Nucleus accumbens (tissue), 56 donors: Measurements from ENCODE around the gene POLR1A.
A peak's percentile ranks its signal among the peaks of the same experiment; 100 is the strongest.

Source experiments
- DNase-seq, 56 donors: peaks; one replicate each; lab custom pipeline; 2025; lab: John Stamatoyannopoulos, UW

The POLR1A gene

DNA sequence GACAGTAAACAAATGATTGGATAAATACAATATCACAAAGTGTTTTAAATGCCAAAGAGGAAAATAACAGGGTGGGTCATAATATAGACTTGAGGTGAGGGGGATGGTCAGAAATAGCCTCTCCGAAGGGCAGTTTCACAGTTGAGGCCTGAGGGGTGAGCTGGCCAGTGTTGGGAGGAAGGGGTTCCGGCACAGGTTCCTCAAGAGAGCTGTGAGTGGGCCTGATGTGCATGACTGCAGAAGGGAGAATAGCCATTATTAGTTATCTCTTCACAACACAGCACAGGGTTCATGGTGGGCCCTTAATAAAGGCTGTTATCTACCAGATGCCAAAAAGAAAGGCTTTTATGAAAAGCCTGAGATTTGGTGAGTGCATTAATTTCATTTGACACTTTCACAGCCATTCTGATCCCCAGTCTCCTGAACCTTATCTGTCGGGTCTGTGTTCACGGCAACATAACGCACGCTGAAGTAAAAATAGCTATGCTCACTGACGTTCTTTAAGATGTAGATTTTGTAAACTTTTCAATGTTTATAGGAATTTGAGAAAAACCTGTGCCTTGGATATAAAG, 39.6 kb downstream of the POLR1A start:
- no peak for DNase-seq

DNA sequence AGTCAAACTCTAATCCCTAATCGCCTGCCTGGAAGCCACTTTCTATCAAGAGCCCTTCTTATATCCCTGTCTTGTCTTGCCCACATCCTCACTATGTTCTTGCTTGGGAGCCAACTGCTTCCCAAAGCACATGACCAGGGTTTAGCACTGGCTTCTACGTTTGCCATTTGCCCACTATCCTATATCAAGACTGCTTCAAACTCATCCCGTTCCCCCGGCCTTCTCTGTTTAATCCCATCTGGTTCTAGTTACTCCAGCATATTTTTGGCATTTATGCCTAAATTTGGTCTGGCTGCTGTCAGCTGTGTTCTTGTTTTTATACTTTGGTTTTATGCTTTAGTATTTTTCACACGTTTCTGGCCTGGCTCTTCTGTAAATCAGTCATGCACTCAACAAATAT, 40.2 kb downstream of the POLR1A start:
- DNase-seq, result no peak

DNA sequence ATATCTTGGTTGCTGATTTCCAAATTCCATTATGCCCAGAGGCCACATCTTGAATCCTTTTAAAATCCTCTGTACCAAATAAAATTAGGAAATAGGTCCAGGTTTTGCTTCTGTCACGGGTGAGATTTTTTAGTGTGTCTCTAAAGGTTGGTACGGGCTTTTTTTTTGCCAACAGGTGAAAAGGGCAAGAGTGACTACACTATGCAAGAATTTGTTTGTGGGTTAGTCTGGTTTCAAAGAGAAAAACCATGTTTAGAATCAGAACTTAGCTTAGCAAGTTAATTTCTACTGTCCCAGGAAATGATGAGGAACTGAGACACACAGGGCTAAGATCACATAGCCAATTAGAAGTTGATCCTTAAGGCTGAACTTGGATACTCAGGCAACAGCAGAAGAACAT, 41.7 kb downstream of the POLR1A start:
- no peak for DNase-seq

DNA sequence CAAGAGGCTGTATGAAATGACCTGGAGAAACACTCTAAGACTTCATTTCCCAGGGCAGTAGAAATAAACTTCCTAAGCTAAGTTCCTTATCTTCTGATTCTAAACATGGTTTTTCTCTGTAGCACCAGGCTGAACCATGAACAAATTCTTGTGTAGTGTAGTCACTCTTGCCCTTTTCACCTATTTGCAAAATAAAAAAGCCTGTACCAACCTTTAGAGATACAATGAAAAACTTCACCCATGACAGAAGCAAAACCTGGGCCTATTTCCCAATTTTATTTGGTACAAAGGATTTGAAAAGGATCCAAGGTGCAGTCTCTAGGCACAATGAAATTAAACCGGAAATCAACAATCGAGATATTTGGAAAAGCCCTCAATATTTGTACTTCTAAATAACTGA, 43.6 kb downstream of the POLR1A start:
- no peak for DNase-seq

DNA sequence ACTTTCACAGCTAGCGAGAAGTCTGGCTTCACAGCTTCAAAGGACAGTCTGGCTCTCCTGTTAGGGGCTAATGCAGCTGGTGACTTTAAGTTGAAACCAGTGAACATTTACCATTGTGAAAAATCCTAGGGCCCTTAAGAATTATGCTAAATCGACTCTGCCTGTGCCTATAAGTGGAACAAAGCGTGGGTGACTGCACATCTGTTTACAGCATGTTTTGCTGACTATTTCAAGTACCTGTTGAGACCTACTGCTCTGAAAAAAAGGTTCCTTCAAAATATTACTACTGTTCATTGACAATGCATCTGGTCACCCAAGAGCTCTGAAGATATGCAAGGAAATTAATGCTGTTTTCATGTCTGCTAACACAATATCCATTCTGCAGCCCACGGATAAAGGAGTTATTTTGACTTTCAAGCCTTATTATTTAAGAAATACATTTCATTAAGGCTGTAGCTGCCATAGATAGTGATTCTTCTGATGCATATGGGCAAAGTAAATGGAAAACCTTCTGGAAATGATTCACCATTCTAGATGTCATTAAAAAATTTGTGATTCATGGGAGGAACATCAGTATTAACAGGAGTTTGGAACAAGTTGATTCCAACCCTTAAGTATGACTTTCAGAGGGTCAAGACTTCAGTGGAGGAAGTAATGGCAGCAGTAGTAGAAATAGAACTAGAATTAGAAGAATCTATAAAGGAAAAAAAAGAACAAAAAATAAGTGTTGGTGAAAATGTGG, 48.9 kb downstream of the POLR1A start:
- no peak for DNase-seq

DNA sequence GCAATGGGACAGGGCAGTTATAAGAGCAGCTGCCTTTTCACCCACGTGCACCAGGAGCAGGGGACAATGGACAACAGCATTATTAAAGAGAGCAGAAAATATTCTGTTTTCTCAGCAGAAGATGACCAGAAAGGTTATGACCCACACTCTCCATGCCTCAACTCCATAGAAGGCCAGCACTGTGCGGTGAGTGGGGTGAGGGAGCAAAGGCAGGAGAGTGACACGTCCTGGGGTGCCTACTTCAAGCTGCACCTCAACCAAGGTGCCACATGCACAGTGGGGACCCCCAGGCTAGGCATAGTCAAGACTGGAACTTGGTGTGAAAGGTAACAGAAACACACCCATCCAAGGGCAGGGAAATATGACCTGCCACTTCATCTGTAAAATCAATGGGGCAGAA, 50.4 kb downstream of the POLR1A start:
- DNase-seq, result no peak

DNA sequence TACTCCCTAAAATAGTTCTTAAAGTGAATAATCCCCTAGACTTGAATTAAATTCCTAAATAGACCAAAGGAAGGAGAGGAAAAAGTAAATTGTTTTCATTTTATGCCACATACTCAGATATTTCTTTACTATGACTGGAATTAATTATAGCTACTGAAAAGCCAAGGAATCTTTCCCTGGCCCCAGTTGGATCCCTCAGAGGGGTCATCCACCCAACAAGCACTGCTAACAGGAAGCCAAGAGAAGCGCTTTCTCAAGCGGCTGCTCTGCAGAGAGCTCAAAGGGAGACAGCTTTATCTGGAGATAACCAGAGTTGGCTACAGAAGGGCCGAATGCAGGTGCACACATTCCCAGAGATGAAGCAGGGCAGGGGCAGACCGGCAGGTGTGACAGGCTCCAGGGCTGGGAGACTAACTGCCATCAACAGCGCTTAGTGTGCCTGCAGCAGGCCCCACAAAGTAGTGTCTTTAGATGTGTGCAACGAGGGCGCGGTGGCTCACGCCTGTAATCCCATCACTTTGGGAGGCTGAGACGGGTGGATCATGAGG, 51.1 kb downstream of the POLR1A start:
- DNase-seq, result no peak

DNA sequence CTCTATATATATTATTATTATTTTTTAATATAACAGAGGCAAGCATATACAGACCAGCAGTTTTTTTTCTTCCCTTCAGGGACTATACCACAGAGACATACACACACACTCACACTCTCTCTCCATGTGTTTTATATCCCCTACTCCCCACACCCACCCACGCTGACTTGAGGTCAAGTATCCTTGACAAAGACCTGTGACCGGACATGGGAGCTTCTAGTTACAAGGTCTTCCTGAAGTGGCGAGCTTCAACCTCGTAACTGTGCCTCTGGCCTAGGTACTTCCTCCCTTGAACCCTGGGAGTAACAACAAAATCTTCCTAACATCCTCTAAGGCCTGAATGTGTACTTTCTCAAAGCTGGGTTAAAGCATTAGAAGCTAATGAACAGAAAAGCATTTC, 52.5 kb downstream of the POLR1A start:
- DNase-seq, result no peak

DNA sequence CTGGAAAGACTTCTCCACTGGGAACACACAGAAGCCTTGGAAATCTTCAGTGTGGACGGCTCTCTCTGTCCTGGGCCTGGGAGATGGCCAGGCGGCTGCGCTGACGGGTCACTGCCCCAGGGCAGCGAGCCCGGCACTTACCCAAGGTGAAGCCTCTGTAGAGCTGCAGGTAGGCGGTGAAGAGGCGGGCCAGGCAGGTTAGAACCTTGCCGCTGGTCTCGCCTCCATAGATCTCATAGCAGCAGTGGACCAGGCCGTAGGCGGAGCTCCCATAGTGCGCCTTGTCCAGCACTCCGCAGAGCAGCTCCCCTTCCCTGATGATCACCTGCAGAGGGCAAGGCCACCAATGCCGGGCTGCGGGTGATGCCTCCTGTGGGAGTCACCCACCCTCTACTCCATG, 53.0 kb downstream of the POLR1A start:
- DNase-seq, result no peak

DNA sequence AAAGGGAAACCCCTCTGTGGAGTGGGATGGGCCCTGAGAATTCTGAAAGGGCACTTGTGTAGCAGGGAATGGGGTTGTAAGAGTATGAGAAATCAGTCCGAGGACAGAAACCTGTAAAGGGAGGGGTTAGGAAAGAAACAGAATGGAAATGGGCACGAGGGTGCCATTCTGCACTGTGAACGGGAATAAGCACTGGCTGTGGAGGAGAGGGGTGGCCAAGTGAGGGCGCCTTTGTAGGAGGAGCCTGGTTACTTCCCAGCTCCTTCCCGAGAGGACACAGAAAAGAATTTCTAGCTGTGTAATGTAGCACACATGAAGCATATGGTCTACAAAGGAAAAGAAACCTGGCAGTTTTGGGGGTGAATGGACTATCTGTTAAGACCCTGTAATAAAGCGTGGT, 53.4 kb downstream of the POLR1A start:
- no peak for DNase-seq

DNA sequence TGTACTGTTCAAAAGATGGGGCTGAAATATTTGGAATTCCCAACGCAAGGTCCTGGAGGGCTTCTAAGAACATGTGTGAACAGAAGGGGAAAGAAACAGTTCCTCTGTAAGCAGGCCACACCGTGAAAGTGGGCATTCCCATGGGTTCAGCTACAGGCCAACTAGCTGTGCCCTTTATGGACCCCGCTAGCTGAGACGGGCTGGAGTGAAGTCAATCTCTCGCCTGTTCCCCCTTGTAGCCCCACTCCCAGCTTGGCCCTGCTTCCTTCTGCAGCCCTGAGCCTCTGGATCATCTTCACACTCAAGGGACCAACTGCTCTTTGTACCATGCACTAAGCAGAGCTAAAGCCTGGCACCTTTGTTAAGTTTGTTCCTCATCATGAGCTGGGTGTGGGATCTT, 55.4 kb downstream of the POLR1A start:
- DNase-seq, result no peak

DNA sequence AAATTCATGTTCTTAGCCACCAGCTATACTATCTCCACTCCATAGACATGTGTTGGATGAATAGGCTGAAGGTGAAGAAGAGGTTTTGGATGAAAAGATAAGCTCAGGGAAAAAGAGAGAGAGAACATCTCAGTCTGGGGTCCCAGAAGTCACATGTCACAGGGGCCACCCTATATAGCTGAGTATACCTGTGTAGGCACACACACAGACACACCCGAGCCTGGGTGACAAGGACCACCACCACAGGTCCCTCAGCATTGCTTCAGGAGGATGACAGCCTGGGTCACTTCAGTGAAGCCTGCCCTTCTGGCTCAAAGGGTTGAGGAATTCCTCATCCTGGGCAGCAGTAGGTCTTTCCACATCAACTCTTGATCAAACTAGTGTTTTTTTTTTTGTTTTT, 56.2 kb downstream of the POLR1A start:
- DNase-seq, result no peak

DNA sequence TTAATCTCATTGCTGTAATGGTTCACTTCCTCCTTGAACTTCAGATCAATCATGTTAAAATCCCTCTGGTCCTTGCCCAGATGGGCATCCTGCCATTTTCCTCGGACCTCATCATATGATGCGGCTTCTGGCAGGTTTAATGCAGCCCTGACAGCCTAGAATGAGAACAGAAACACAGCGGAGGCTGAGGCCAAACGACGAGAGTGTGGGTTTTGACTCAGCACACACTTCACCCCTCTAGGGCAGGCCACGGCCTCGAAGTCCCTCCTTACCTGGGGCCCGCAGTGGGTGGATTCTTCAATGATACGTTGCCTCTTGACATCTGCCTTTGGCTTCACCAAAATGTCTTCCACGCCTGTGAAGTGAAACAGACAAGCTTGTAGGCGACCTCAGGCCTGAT, 56.8 kb downstream of the POLR1A start:
- peak in 4 of 56 donors; percentile 11 to 36 (median 24) for DNase-seq

DNA sequence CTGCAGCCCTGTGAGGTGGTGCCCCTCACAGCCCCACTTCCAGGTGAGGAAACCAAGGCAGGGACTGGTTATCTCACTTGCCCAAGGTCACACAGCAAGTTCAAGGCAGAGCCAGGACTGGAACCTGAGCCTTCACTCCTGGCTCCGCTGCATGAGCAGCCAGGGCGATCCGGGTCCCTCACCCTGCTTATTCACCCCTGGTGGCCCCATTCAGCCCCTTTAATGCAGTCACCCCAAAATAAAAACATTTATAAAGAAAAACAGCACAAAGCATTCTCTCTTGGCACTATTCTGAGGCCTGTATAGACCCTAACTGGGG, 57.3 kb downstream of the POLR1A start:
- no peak for DNase-seq

DNA sequence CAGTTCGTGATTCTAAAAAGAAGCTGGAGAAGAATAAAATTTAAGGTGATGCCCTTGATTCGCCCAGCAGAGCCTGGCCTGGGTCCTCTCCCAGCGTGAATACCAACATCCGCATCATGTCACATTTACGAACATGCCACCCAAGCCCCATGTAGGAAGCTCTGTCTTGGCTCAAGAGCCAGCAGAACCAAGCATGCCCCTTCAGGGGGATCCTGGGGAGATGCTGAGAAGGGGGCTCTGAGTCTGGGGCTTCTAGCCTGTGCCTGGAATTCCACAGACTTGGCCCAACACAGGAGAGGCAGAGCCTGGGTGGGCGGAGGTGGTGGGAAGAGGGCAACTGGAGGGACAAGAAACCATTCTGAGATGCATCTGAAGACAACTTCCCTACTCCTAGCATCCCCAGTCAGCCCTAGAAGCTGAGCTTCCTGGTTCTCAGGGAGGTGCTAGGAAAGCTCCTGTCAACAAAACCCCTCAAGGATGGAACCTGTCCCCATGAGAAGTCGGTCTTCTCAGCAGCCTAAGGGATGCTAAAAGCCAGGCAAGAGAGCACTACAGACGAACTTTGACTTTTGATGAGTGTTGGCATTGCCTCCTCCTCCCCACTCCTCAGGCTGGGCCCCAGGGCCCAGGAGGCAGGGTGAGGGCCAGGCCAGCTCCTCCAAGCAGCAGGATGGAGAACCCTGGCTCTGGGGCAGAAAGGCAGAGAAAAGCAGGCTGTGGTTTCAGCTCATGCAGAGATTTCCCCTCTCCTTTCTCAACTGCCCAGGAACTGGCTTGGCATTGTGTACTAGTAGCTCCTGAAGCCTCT, 57.9 kb downstream of the POLR1A start:
- no peak for DNase-seq

DNA sequence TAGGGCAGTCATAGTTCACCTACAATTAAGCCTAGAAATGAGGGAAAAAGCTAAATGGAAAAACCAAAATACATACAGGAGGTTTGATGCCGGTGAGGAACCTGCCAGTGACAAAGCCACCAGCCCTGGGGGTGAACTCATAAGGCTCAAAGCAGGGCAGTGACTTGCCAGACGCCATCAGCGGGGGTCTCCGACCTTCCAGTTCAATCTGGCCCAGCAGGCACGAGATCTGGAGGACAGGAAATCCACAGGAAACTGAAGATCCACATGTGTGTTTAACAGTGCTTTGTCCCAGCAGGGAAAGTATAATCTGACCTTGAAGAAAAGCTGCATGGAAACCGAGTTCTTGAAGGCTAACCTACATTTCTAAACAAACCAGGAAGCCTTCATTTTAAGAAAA, 60.1 kb downstream of the POLR1A start:
- DNase-seq, result no peak

DNA sequence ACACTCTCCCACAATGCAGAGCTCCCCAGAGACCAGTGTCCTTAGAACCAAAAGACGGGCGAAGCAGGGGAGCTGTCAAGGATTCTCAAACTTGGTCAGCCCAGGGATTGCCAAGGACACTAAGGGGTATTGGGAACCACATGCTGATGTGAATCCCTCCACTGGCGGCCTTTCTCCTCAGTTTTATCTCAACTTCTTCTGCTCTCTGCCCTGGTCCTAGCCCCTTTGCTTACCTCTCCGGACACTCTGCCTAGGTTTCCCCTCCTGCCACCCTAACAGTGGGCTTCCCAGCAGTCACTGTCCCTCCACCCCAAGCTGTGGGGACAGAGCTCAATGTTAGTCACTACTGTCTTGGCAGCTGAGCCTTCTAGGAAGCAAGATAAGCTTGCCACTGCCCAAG, 61.1 kb downstream of the POLR1A start:
- DNase-seq, result no peak

DNA sequence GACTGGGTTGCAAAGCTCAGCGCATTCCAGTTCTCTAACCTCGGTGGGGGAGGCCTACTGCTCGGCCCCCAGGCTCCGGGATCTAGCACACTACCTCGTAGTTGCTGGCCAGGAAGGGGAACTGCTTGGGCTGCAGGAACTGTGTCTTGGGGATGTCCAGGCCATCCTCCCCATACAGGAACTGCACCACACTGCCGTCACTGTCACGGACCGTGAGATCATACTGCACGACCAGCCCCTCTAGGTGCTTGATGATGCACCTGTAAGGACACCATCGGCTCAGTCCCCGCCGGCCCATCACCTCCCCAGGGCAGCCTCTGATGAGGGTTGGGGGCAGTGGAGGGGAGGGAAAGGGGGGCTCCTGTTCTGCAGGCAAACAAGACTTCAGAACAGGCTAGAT, 61.6 kb downstream of the POLR1A start:
- DNase-seq, result no peak

DNA sequence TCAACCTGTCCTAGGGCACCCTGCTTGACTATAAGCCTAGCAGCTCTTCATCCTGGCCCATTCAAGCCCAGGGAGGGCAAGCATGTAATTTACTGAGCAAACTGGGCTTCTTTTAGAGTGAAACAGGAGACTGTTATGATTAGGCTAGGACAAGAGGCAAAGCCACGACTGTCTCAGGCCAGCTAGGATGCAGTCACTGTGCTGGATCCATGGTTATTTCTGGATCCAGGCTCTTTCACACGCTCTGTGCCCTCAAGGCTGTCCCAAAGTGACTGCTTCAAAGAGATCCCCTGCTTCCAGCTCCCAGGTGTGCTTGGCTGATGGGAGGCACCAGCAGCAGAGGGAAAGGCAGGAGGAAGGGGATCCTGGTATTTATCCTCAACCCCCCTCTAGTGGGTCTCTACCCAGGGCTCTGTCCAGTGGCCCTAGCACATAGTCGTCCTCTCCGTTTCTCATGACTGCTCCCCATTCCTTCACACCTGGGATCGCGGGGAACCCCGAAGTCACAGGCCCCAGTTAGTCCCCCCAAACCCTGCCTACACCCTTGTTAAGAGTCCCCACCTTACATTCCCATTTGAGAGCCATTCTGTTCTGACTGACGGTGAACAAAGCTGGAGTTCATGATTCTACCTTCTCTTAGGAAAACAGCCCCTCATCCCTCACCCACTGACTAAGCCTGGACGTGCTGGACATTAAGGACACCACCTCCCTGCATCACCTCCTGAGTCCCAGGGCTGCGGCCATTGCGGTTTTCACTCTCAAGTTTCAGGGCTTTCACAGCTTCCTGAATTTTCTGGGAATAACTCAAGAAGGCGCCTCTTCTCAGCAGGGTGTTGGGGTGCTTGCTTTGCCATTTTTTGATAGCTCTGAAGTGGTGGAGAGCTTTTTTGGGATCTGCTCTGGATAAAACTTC, 63.2 kb downstream of the POLR1A start:
- DNase-seq, result no peak

DNA sequence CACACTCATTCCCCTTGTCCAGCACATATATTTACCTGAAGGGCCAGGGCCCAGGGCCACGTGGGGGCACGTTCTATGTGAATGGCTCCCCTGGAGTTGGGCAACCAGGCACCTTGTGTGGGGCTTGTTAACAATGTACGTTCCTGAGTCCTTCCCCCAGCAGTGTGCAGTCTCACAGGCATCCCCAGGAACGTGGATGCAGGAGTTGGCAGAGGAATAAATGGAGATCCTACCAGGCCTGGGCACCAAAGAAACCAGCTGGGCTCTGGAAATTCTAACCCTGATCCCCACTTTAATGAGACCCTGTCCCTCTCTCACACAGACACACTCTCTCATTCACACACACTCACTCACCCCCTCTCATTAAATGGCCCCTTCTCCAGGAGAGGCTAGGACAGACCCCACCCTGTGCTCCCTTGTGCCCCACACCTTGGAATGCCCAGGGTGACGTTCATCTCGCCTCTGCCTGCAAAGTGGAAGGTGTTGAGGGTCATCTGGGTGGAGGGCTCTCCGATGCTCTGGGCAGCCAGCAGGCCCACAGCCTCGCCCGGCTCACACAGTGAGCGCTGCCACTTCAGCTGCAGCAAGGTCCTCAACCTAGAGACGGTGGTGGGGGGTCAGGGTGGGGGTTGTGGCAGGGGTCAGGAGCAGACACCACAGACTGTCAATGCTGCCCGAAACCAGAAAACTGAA, 65.6 kb downstream of the POLR1A start:
- no peak for DNase-seq
